Right atrium auricular region (tissue), 2 donors: ENCODE data around the gene MLLT3. TPM values are rescaled to one million over a fixed set of nuclear protein-coding genes. Genes with fewer than 3 reads are reported as not detected.

ENCODE experiments used
- DNase-seq: peaks from one replicate; pipeline ENCODE4 v3.0.0-alpha.2; 2019; ENCODE audit warnings: low spot score
- H3K27ac ChIP-seq, 2 donors: fragments of 200-600 bp; sonication (generic); 1 replicate in 1 of 2; 2 replicates in 1 of 2; pipeline ENCODE4 v1.5.1; 2016 to 2019
- H3K27me3 ChIP-seq, 2 donors: fragments of 200-600 bp; sonication (generic); one replicate each; pipeline versions ENCODE4 v1.5.1 to v1.6.0; 2017 to 2019
- H3K36me3 ChIP-seq: fragments of 200-600 bp; sonication (generic); one replicate; pipeline ENCODE4 v1.5.1; 2016
- H3K4me1 ChIP-seq, 2 donors: fragments of 200-600 bp; sonication (generic); one replicate each; pipeline versions ENCODE4 v1.5.1 to v1.6.0; 2017 to 2019
- H3K4me3 ChIP-seq, 2 donors: fragments of 200-600 bp; sonication (generic); 1 replicate in 1 of 2; 2 replicates in 1 of 2; pipeline ENCODE4 v1.5.1; 2017 to 2019; ENCODE audit warnings: mild to moderate bottlenecking in 1 of 2, moderate library complexity in 1 of 2
- H3K9me3 ChIP-seq, 2 donors: fragments of 200-600 bp; sonication (generic); one replicate each; pipeline ENCODE4 v1.5.1; 2019
- total RNA-seq, 2 donors: library from RNA; depleted of rRNA; stranded (reverse); fragments of >200 nt; gene quantifications; one replicate each; pipeline ENCODE4 v1.1.0, GENCODE V29; 2016
- TF ChIP-seq, protein P1 (sequence below), 2 donors: fragments of 200-600 bp; sonication (generic); IDR thresholded peaks; one replicate each; pipeline ENCODE4 v1.5.1; 2019; ENCODE audit warnings: antibody characterized with exemption in 2 of 2

The MLLT3 gene
- total RNA-seq, 2 donors from 2014 or later: 5.3 to 7.6 TPM

DNA sequence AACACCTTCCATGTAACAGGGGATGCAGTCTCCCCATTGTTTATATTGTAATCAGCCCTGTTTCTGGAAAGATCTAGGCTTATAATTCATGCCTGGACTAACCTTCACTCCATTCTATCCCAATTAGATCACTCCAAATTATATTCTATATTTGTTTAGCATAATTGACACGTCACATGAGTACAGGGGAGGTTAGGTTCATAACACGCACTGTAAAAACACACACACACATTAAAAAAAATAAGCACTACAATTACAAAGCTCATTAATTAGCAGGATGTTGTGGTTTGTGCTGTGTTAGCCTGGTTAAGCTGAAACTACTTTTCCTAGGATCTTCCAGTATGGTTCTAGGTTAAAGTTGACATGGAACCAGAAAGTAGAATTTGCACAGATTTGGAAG, 126.0 kb downstream of the MLLT3 start:
- no peak overlapping the region for H3K27ac ChIP-seq
- TF ChIP-seq, protein P1, sequence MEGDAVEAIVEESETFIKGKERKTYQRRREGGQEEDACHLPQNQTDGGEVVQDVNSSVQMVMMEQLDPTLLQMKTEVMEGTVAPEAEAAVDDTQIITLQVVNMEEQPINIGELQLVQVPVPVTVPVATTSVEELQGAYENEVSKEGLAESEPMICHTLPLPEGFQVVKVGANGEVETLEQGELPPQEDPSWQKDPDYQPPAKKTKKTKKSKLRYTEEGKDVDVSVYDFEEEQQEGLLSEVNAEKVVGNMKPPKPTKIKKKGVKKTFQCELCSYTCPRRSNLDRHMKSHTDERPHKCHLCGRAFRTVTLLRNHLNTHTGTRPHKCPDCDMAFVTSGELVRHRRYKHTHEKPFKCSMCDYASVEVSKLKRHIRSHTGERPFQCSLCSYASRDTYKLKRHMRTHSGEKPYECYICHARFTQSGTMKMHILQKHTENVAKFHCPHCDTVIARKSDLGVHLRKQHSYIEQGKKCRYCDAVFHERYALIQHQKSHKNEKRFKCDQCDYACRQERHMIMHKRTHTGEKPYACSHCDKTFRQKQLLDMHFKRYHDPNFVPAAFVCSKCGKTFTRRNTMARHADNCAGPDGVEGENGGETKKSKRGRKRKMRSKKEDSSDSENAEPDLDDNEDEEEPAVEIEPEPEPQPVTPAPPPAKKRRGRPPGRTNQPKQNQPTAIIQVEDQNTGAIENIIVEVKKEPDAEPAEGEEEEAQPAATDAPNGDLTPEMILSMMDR (IDR thresholded peaks at IDR 0.05): no peak
- peaks cover 0 to 6% of the 10 kb centered on the region in 2 donors for H3K4me1 ChIP-seq
- no peaks in the 10 kb centered on the region for H3K9me3 ChIP-seq
- no peaks in the 10 kb centered on the region for H3K27me3 ChIP-seq
- DNase-seq: no peak
- H3K36me3 ChIP-seq: no peaks in the 10 kb centered on the region
- no peak overlapping the region for H3K4me3 ChIP-seq

DNA sequence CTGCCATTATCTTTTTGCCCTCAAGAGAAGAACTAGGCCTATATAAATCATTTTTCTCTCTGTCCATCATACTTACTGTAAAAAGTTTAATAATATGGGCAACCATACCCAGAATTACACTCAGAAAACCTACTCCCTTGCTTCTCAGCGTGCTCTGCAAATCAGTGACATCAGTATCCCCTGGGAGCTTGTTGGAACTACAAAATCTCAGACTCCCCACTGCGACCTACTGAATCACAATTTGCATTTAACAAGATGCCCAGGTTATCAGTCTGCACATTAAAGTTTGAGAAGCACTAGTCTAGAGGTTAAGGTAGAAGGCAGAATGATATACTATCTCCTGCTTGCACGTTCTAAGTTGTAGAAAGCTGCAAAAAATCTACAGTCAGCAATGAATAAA, 127.2 kb downstream of the MLLT3 start:
- Histone ChIP-seq H3K36me3 (no peaks in the 10 kb centered on the region), H3K4me3 (no peak overlapping the region), H3K27ac (no peak overlapping the region), H3K9me3 (no peaks in the 10 kb centered on the region), H3K27me3 (no peaks in the 10 kb centered on the region), H3K4me1 (peaks cover 0 to 6% of the 10 kb centered on the region in 2 donors)
- TF ChIP-seq, protein P1 (IDR thresholded peaks at IDR 0.05): no peak
- DNase-seq: no peak

DNA sequence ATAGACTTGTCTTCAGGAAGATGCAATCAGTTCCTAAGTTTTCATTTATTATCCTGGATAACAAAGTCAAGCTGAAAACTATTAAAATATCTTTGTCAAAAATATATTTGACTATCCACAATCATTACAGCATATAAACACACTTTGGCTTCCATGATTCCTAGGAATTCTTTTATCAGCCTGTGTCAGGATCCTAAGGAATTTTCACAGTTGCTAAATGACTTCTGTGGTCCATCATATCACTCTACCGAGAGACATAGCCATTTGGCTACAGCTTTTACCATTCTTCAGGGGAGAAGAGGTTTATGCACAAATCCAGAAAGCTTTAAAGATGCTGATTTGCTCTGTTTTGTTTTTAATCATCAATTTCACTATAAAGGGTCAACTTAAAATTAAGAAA, 128.3 kb downstream of the MLLT3 start:
- Histone ChIP-seq H3K27ac (no peak overlapping the region), H3K36me3 (no peaks in the 10 kb centered on the region), H3K9me3 (no peaks in the 10 kb centered on the region), H3K4me3 (no peak overlapping the region), H3K27me3 (no peaks in the 10 kb centered on the region), H3K4me1 (peaks cover 0 to 6% of the 10 kb centered on the region in 2 donors)
- no peak for DNase-seq
- TF ChIP-seq, protein P1 (IDR thresholded peaks at IDR 0.05): no peak

DNA sequence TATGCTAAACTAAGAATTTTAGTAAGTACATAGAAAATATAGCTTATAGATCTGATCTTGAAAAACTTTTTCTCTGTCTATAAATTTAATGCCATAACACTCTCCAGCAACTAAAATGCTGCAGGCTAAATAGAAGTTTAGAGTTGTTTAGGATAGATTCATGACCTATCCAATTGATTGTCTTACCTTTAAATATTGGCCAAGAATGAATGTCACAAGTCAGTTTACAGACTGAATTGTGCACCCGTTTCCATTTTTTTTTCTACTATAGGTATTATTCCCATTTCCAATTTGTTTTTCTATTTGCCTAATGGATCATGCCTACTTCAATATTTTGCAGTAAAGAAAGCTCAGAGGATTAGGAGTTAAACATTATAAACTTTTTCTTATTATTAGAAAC, 129.5 kb downstream of the MLLT3 start:
- no peaks in the 10 kb centered on the region for H3K27me3 ChIP-seq
- DNase-seq: no peak
- TF ChIP-seq, protein P1 (IDR thresholded peaks at IDR 0.05): no peak
- H3K36me3 ChIP-seq: no peaks in the 10 kb centered on the region
- peaks cover 0 to 6% of the 10 kb centered on the region in 2 donors for H3K4me1 ChIP-seq
- no peak overlapping the region for H3K4me3 ChIP-seq
- no peaks in the 10 kb centered on the region for H3K9me3 ChIP-seq
- no peak overlapping the region for H3K27ac ChIP-seq

DNA sequence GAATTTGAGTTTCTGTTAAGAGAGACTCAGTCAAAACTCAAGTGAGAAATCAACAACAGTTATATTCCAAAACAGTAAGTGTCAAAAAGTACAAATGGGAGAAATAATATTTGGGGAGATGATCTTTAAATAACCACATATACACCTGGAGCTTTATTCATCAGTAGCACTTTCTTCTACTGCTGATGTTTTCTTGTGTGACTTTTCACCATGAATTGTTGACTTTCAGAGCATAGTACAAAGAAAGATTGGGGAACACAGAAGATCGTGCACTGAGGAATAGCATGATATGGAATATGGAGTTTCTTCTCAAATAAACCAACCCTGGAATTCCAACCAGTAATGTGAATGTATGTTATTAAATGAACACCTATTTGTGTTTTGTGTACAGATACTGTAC, 130.7 kb downstream of the MLLT3 start:
- Histone ChIP-seq H3K4me1 (peaks cover 0 to 6% of the 10 kb centered on the region in 2 donors), H3K27me3 (no peaks in the 10 kb centered on the region), H3K36me3 (no peaks in the 10 kb centered on the region), H3K4me3 (no peak overlapping the region), H3K9me3 (no peaks in the 10 kb centered on the region), H3K27ac (no peak overlapping the region)
- TF ChIP-seq, protein P1 (IDR thresholded peaks at IDR 0.05): no peak
- no peak for DNase-seq

DNA sequence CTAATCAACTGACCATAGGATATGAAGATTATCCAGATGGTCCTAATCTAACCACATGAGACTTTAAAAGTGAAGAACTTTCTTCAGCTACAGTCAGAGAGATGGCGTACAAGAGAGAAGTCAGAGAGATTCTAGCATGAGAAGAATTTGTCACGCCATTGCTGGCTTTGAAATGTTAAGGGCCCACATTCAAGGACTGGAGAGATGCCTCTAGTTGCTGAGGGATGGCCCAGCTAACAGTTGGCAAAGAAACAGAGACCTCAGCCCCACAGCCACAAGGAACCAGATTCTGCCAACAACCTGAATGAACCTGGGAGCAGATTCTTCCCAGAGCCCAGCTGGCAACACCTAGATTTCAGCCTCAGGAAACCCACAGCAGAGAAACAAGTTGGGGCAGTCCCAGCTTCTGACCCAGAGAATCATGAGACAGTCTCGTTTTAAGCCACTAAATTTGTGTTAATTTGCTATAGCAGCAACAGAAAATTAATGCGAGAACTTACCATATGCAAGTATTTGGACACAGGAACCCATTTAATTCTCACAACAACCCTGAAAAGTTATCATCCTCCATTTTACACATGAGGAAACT, 132.0 kb downstream of the MLLT3 start:
- H3K4me1 ChIP-seq: peaks cover 0 to 6% of the 10 kb centered on the region in 2 donors
- no peaks in the 10 kb centered on the region for H3K27me3 ChIP-seq
- H3K4me3 ChIP-seq: no peak overlapping the region
- DNase-seq: no peak
- no peaks in the 10 kb centered on the region for H3K9me3 ChIP-seq
- H3K36me3 ChIP-seq: no peaks in the 10 kb centered on the region
- H3K27ac ChIP-seq: no peak overlapping the region
- TF ChIP-seq, protein P1 (IDR thresholded peaks at IDR 0.05): no peak
